Tibial artery (tissue), 4 donors: ENCODE measurements around the gene TRPM3.

Experiments
- DNase-seq, 2 donors: peaks; one replicate each; pipeline ENCODE4 v3.0.0-alpha.2; 2019
- H3K27ac ChIP-seq, 2 donors: fragments of 200-600 bp; sonication (generic) in 1 of 2; 1 replicate in 1 of 2; 2 replicates in 1 of 2; pipeline ENCODE4 v1.5.1; 2018 to 2019; ENCODE audit warnings: mild to moderate bottlenecking in 1 of 2
- H3K27me3 ChIP-seq, 2 donors: fragments of 200-600 bp; sonication (generic) in 1 of 2; one replicate each; pipeline versions ENCODE4 v1.5.1 to v1.6.0; 2016 to 2019
- H3K36me3 ChIP-seq, 3 donors: fragments of 200-600 bp; sonication (generic) in 2 of 3; one replicate each; pipeline ENCODE4 v1.5.1; 2016 to 2019; ENCODE audit warnings: mild to moderate bottlenecking in 2 of 3
- H3K4me1 ChIP-seq, 4 donors: fragments of 200-600 bp; sonication (generic) in 2 of 4; 1 replicate in 3 of 4; 2 replicates in 1 of 4; pipeline ENCODE4 v1.5.1; 2016 to 2019
- H3K4me3 ChIP-seq, 2 donors: fragments of 200-600 bp; sonication (generic) in 1 of 2; 1 replicate in 1 of 2; 2 replicates in 1 of 2; pipeline ENCODE4 v1.5.1; 2018 to 2019; ENCODE audit warnings: mild to moderate bottlenecking in 2 of 2
- H3K9me3 ChIP-seq, 3 donors: fragments of 200-600 bp; sonication (generic) in 1 of 3; one replicate each; pipeline ENCODE4 v1.5.1; 2016 to 2019
- intact Hi-C: fragments of 100-400 bp; cut with DNase I; formaldehyde crosslinking; loops from one replicate; pipeline ENCODE4 v1.15.0; 2023; ENCODE audit warnings: low total_unique reads
- TF ChIP-seq, protein P1 (sequence below), 2 experiments: fragments of 200-600 bp in 1 of 2; fragments of 450-650 bp in 1 of 2; IDR thresholded peaks; one replicate each; pipeline ENCODE4 v1.5.1; 2017 to 2019; ENCODE audit warnings: antibody characterized with exemption in 2 of 2, mild to moderate bottlenecking in 1 of 2, moderate library complexity in 1 of 2

Gene TRPM3

DNA sequence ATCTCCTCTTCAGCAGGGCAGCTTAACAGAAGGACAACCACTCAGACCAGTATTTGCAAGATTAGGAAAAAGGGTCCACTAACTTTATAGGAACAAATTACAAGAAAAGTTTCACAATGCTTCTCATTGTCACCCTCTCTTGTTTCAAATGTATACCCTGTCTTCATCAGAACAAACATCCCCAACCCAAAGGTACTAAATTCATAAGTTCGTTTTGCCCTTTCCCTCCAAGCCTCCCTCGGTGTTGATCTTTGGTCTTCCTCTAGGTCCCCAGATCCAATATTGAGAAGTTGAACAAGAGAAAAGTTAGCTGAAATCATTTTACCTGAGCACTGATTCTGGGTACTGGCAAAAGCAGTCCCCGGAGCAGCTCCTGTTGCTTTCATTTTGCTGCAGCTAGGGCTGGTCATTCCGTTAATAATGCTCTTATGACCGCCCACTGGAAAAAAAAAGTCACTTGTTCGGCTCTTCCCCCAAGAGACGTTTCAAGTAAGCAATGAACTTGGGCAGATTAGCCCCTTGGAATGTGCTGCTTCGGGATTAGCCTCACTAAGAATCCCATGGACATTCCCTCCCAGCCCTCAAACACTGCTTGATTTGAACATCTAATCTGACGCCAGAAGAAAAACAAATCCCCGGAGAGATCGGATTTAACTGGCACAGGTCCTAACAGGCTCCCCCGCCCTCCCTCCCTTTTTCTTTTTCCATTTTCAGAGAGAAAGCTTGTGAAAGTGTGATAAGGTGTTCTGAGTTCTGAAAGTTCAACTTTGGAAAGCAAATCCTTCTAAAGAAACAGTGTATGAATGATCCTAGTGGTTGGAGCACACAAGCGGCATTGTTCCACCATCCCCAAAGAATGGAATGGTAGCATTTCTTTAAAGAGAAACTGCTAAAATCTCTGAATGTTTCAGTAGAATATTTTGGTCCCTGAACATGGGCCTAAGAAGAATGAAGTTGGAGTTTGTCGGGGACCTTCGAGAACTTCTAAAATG, 252.5 kb downstream of the TRPM3 start:
- Histone ChIP-seq H3K9me3 (no peaks in the 10 kb centered on the region), H3K4me3 (peak overlapping the region; percentile 53 to 56), H3K27me3 (no peaks in the 10 kb centered on the region), H3K36me3 (no peaks in the 10 kb centered on the region), H3K4me1 (peaks cover 0 to 10% (median 3%) of the 10 kb centered on the region in 4 donors), H3K27ac (peak overlapping the region; percentile 57 to 70)
- DNase-seq: no peak
- TF ChIP-seq, protein P1, sequence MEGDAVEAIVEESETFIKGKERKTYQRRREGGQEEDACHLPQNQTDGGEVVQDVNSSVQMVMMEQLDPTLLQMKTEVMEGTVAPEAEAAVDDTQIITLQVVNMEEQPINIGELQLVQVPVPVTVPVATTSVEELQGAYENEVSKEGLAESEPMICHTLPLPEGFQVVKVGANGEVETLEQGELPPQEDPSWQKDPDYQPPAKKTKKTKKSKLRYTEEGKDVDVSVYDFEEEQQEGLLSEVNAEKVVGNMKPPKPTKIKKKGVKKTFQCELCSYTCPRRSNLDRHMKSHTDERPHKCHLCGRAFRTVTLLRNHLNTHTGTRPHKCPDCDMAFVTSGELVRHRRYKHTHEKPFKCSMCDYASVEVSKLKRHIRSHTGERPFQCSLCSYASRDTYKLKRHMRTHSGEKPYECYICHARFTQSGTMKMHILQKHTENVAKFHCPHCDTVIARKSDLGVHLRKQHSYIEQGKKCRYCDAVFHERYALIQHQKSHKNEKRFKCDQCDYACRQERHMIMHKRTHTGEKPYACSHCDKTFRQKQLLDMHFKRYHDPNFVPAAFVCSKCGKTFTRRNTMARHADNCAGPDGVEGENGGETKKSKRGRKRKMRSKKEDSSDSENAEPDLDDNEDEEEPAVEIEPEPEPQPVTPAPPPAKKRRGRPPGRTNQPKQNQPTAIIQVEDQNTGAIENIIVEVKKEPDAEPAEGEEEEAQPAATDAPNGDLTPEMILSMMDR (IDR thresholded peaks at IDR 0.05): no peak
- intact Hi-C loops: no loop called here

- DNase-seq: no peak
- intact Hi-C loops: no loop called here
- Histone ChIP-seq H3K9me3 (no peaks in the 10 kb centered on the region), H3K27ac (no peak overlapping the region), H3K4me1 (peaks cover 0 to 10% (median 3%) of the 10 kb centered on the region in 4 donors), H3K4me3 (peak overlapping the region; percentile 53 to 56), H3K36me3 (no peaks in the 10 kb centered on the region), H3K27me3 (no peaks in the 10 kb centered on the region)
- TF ChIP-seq, protein P1 (IDR thresholded peaks at IDR 0.05): no peak
Observed at GRCh38 chr9:70868041-70868440, 253.4 kb downstream of the TRPM3 start.

DNA sequence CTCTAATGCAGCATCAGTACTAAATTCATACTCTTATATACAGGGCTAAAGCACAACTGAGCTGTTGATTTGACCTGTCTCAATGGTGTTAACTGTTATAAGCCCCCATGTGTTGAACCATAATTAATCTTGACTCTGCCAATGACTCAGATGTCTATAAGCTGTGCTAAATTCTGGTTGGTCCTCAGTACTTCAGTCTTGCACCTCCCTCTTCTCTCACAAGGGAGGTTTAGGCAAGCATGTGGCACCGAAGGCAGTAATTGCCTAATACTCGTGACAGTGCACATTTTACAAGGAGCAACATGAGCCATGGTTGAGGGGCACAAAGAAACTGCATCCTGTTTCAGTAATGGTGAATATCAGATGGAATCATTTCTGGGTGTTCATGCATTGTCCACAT, 255.9 kb downstream of the TRPM3 start:
- intact Hi-C loops: no loop called here
- Histone ChIP-seq H3K27me3 (no peaks in the 10 kb centered on the region), H3K4me3 (no peak overlapping the region), H3K27ac (no peak overlapping the region), H3K4me1 (peaks cover 0 to 10% (median 3%) of the 10 kb centered on the region in 4 donors), H3K36me3 (no peaks in the 10 kb centered on the region), H3K9me3 (no peaks in the 10 kb centered on the region)
- no peak for DNase-seq
- TF ChIP-seq, protein P1 (IDR thresholded peaks at IDR 0.05): no peak

GRCh38 chr9:70861797-70862196, 259.6 kb downstream of the TRPM3 start:
- DNase-seq: no peak
- TF ChIP-seq, protein P1 (IDR thresholded peaks at IDR 0.05): no peak
- no peaks in the 10 kb centered on the region for H3K36me3 ChIP-seq
- intact Hi-C loops: no loop called here
- no peaks in the 10 kb centered on the region for H3K27me3 ChIP-seq
- H3K27ac ChIP-seq: no peak overlapping the region
- H3K4me3 ChIP-seq: no peak overlapping the region
- no peaks in the 10 kb centered on the region for H3K4me1 ChIP-seq
- no peaks in the 10 kb centered on the region for H3K9me3 ChIP-seq

GRCh38 chr9:70861376-70861775, 260.0 kb downstream of the TRPM3 start:
- no peaks in the 10 kb centered on the region for H3K4me1 ChIP-seq
- TF ChIP-seq, protein P1 (IDR thresholded peaks at IDR 0.05): no peak
- no peak for DNase-seq
- no peaks in the 10 kb centered on the region for H3K9me3 ChIP-seq
- H3K36me3 ChIP-seq: no peaks in the 10 kb centered on the region
- intact Hi-C loops: no loop called here
- no peaks in the 10 kb centered on the region for H3K27me3 ChIP-seq
- no peak overlapping the region for H3K4me3 ChIP-seq
- no peak overlapping the region for H3K27ac ChIP-seq
